H9 (cell line): ENCODE data around the gene ZRSR2. TPM values are rescaled to one million over a fixed set of nuclear protein-coding genes. Genes with fewer than 3 reads are reported as not detected.

ENCODE experiments used
- DNase-seq: peaks from one replicate; pipeline ENCODE4 v3.0.0-alpha.2; 2017
- H2AFZ ChIP-seq: one replicate; pipeline ENCODE4 v1.6.1; 2013; ENCODE audit warnings: mild to moderate bottlenecking, low read length, control low read depth, moderate library complexity
- H2AK5ac ChIP-seq: 2 replicates; pipeline ENCODE4 v1.6.1; 2013; ENCODE audit warnings: low read length, control low read depth, mixed read lengths; ENCODE audit not compliant: insufficient read length
- H2BK120ac ChIP-seq: one replicate; pipeline ENCODE4 v1.6.1; 2013; ENCODE audit warnings: low read depth, mild to moderate bottlenecking, low read length, control low read depth, inconsistent platforms; ENCODE audit not compliant: poor library complexity, severe bottlenecking
- H2BK12ac ChIP-seq: 2 replicates; pipeline ENCODE4 v1.6.1; 2013; ENCODE audit warnings: low read length, control low read depth, mixed read lengths, low read depth; ENCODE audit not compliant: insufficient read length
- H2BK15ac ChIP-seq: 2 replicates; pipeline ENCODE4 v1.6.1; 2013; ENCODE audit warnings: low read depth, low read length, control low read depth
- H2BK20ac ChIP-seq: one replicate; pipeline ENCODE4 v1.6.1; 2013; ENCODE audit warnings: low read depth, mild to moderate bottlenecking, low read length, control low read depth, inconsistent platforms; ENCODE audit not compliant: poor library complexity, severe bottlenecking
- H2BK5ac ChIP-seq: 2 replicates; pipeline ENCODE4 v1.6.1; 2013; ENCODE audit warnings: low read length, control low read depth, mixed read lengths; ENCODE audit not compliant: insufficient read length
- H3K14ac ChIP-seq: 2 replicates; pipeline ENCODE4 v1.6.1; 2013; ENCODE audit warnings: low read length, control low read depth; ENCODE audit not compliant: insufficient read depth
- H3K18ac ChIP-seq: 2 replicates; pipeline ENCODE4 v1.6.1; 2013; ENCODE audit warnings: low read depth, mild to moderate bottlenecking, mixed read lengths, low read length, control low read depth; ENCODE audit not compliant: insufficient read length
- H3K23ac ChIP-seq: 2 replicates; pipeline ENCODE4 v1.6.1; 2013; ENCODE audit warnings: low read length, control low read depth, mixed read lengths, low read depth; ENCODE audit not compliant: insufficient read length
- H3K23me2 ChIP-seq: 2 replicates; pipeline ENCODE4 v1.6.1; 2013; ENCODE audit warnings: low read depth, mild to moderate bottlenecking, mixed read lengths, low read length, control low read depth; ENCODE audit not compliant: insufficient read length, poor library complexity, severe bottlenecking
- H3K27ac ChIP-seq: 2 replicates; pipeline ENCODE4 v1.5.1; 2013; ENCODE audit warnings: low read length, control low read depth, mixed read lengths, low read depth; ENCODE audit not compliant: insufficient read length
- H3K27me3 ChIP-seq: 2 replicates; pipeline ENCODE4 v1.6.1; 2013; ENCODE audit warnings: low read length, control low read depth, inconsistent platforms; ENCODE audit not compliant: insufficient read depth
- H3K4ac ChIP-seq: 2 replicates; pipeline ENCODE4 v1.6.1; 2013; ENCODE audit warnings: low read depth, mild to moderate bottlenecking, control low read depth, inconsistent platforms, low read length, moderate library complexity
- H3K4me1 ChIP-seq: 2 replicates; pipeline ENCODE4 v1.6.1; 2013; ENCODE audit warnings: low read length, control low read depth, inconsistent platforms; ENCODE audit not compliant: insufficient read depth
- H3K4me2 ChIP-seq: 2 replicates; pipeline ENCODE4 v1.6.1; 2013; ENCODE audit warnings: low read length, control low read depth, mixed read lengths; ENCODE audit not compliant: insufficient read length, insufficient read depth
- H3K56ac ChIP-seq: 2 replicates; pipeline ENCODE4 v1.6.1; 2013; ENCODE audit warnings: low read depth, mild to moderate bottlenecking, mixed read lengths, low read length, control low read depth; ENCODE audit not compliant: insufficient read length
- H3K79me1 ChIP-seq: 2 replicates; pipeline ENCODE4 v1.6.1; 2013; ENCODE audit warnings: low read depth, mild to moderate bottlenecking, moderate library complexity, low read length, control low read depth, inconsistent platforms; ENCODE audit not compliant: insufficient read depth, poor library complexity, severe bottlenecking
- H3K79me2 ChIP-seq: 2 replicates; pipeline ENCODE4 v1.6.1; 2013; ENCODE audit warnings: low read length, control low read depth, inconsistent platforms; ENCODE audit not compliant: insufficient read depth
- H3K9ac ChIP-seq: 2 replicates; pipeline ENCODE4 v1.6.1; 2013; ENCODE audit warnings: low read length, control low read depth, mixed read lengths; ENCODE audit not compliant: insufficient read length; ENCODE audit errors: extremely low read depth
- H3K9me3 ChIP-seq: one replicate; pipeline ENCODE4 v1.6.1; 2013; ENCODE audit warnings: low read depth, low read length, inconsistent platforms; ENCODE audit not compliant: control insufficient read depth
- H3T11ph ChIP-seq: one replicate; pipeline ENCODE4 v1.6.1; 2013; ENCODE audit warnings: mild to moderate bottlenecking, low read length, control low read depth, inconsistent platforms
- H4K20me1 ChIP-seq: one replicate; pipeline ENCODE4 v1.6.1; 2013; ENCODE audit not compliant: control insufficient read depth, insufficient read length, insufficient read depth
- H4K5ac ChIP-seq: 2 replicates; pipeline ENCODE4 v1.6.1; 2013; ENCODE audit warnings: low read depth, mild to moderate bottlenecking, mixed read lengths, low read length, control low read depth; ENCODE audit not compliant: insufficient read length
- H4K8ac ChIP-seq: replicated peaks from 2 replicates; pipeline ENCODE4 v1.6.1; 2013; ENCODE audit warnings: low read length, control low read depth, mixed read lengths, low read depth; ENCODE audit not compliant: insufficient read length
- H4K91ac ChIP-seq: 2 replicates; pipeline ENCODE4 v1.6.1; 2013; ENCODE audit warnings: low read depth, mild to moderate bottlenecking, moderate library complexity, mixed read lengths, low read length, control low read depth; ENCODE audit not compliant: insufficient read length
- H3K27ac Mint-ChIP-seq, 3 experiments: 2 replicates in 2 of 3; 3 replicates in 1 of 3; pipeline ENCODE4 v1.8.0; 2020 to 2021; ENCODE audit warnings: mixed read lengths in 3 of 3, mild to moderate bottlenecking in 1 of 3, moderate library complexity in 1 of 3
- H3K27me3 Mint-ChIP-seq: 2 replicates; pipeline ENCODE4 v1.8.0; 2021; ENCODE audit warnings: low read depth, mild to moderate bottlenecking, moderate library complexity, mixed read lengths
- H3K36me3 Mint-ChIP-seq, 3 experiments: 2 replicates in 2 of 3; 3 replicates in 1 of 3; pipeline ENCODE4 v1.8.0; 2020 to 2021; ENCODE audit warnings: low read depth in 3 of 3, mixed read lengths in 3 of 3; ENCODE audit not compliant: insufficient read depth in 1 of 3
- H3K4me1 Mint-ChIP-seq, 2 experiments: 2 replicates each; pipeline ENCODE4 v1.8.0; 2020; ENCODE audit warnings: mixed read lengths in 2 of 2
- H3K4me3 Mint-ChIP-seq, 2 experiments: 2 replicates in 1 of 2; 3 replicates in 1 of 2; pipeline ENCODE4 v1.8.0; 2020 to 2021; ENCODE audit warnings: mild to moderate bottlenecking in 2 of 2, mixed read lengths in 2 of 2, moderate library complexity in 1 of 2
- H3K9me3 Mint-ChIP-seq, 2 experiments: 2 replicates in 1 of 2; 3 replicates in 1 of 2; pipeline ENCODE4 v1.8.0; 2020; ENCODE audit warnings: mild to moderate bottlenecking in 2 of 2, mixed read lengths in 2 of 2, moderate library complexity in 1 of 2
- CTCF ChIP-seq: fragments of 200-600 bp; sonication (generic); conservative IDR thresholded peaks from 3 replicates; pipeline ENCODE4 v1.8.0; 2021; ENCODE audit warnings: antibody characterized with exemption, mild to moderate bottlenecking
- WGBS: extraction: QIAGEN DNeasy Blood & Tissue Kit; methylation state at CpG from one replicate; pipeline ENCODE4 v1.1.7; 2013; ENCODE audit warnings: missing lambda C conversion rate, low lambda C conversion rate, mixed read lengths; ENCODE audit not compliant: insufficient read length; ENCODE audit errors: extremely low coverage; 5-methylcytosine and 5-hydroxymethylcytosine counted together
- total RNA-seq: library from RNA; stranded (reverse); gene quantifications from 2 replicates; pipeline ENCODE4 v1.2.1, GENCODE V29; 2021

Gene ZRSR2
- total RNA-seq, 1 experiment from 2014 or later = 21.1 TPM

- Histone ChIP-seq H3K79me2 (no peaks in the 10 kb centered on the region), H2BK20ac (no peak overlapping the region), H2BK15ac (no peak overlapping the region), H3K9ac (no peak overlapping the region), H4K5ac (no peak overlapping the region), H3K79me1 (no peaks in the 10 kb centered on the region), H2AK5ac (no peak overlapping the region), H4K8ac (no peak overlapping the region), H2BK12ac (no peak overlapping the region), H3K23me2 (no peaks in the 10 kb centered on the region), H3K27ac (no peak overlapping the region), H4K91ac (no peak overlapping the region), H3K18ac (no peak overlapping the region), H3K14ac (no peak overlapping the region), H3K56ac (no peak overlapping the region), H3K4me2 (no peak overlapping the region), H3K4me1 (peaks cover 7% of the 10 kb centered on the region), H2BK120ac (no peak overlapping the region), H3K23ac (no peak overlapping the region), H2BK5ac (no peak overlapping the region), H2AFZ (no peak overlapping the region), H4K20me1 (no peaks in the 10 kb centered on the region), H3T11ph (no peak overlapping the region), H3K27me3 (no peaks in the 10 kb centered on the region), H3K9me3 (no peaks in the 10 kb centered on the region), H3K4ac (no peak overlapping the region)
- no peak for TF ChIP-seq CTCF
- no peaks in the 10 kb centered on the region; the same call in 1 of the 2 replicates for H3K27me3 Mint-ChIP-seq
- H3K9me3 Mint-ChIP-seq = no peaks in the 10 kb centered on the region
- no peak for DNase-seq
- H3K4me1 Mint-ChIP-seq = peaks cover 60 to 71% of the 10 kb centered on the region in 2 experiments
- H3K4me3 Mint-ChIP-seq = no peak overlapping the region
- peaks cover 7 to 14% (median 11%) of the 10 kb centered on the region in 3 experiments; a peak in 5 of 7 replicates for H3K36me3 Mint-ChIP-seq
- peak overlapping the region in 2 of 3 experiments; percentile 12 to 47; a peak in 2 of 7 replicates for H3K27ac Mint-ChIP-seq
- WGBS = no CpG with 5 or more reads among the region's 3 CpGs
These were observed 41.4 kb upstream of the ZRSR2 start for GRCh38 chrX:15748841-15749240.
